NOMO-1 (cell line): ENCODE results near the gene CCDC80.
"Not testable (repeated sequence)": the region's sequence is repeated elsewhere in the genome, so short reads cannot be mapped to it uniquely, and the experiment has no call there.

Source experiments
- DNase-seq, 2 experiments: peaks; one replicate each; lab custom pipeline; 2025; ENCODE audit not compliant: unreplicated experiment in 2 of 2; lab: John Stamatoyannopoulos, UW

The CCDC80 gene

DNA sequence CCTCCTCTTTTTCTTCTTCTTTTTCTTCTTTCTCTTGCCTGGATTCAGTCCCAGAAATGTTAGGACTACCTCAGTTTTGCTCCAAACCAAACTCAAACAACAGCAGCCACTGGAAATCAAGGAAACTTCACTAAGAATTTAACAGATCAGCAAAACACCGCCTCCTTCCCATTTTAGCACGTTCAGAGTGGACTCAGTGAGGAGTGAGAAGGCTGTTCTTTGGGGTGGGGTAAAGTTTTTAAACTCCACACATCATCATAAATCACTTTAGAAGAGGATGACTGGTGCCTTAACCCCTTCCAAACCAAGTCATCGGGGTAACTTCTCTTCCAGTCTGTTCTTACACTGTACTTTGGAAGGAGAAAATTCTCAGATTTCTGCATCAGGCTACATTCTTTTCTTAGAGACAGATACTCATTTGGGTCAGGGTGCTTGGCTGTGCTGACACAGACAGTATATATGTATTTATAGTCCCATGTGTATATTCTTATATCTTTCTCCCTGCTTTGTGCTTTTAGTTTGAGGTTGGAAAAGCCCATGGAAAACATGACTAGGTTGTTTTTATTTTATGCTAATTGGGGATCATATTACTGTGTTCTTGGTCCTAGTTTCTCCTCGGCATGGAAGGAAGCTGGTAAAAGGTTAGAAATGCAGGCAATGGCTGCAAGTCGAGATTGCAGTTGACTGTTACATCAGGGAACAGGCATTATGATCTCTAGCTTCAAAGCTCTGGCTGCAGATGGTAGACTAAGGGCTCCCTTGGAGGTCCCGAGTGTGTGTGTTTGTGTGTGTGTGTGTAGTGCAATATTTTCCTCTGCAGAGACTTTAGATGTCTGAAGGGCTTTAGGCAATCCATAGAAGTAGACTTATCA lies at the start of gene CCDC80:
Gene CCDC80, minus strand, starts transcription at position 214 of the 872 bp plus-strand sequence. CDS start 1,238 bp downstream, outside the sequence.
- DNase-seq = peak in 1 of 2 experiments; percentile 4

DNA sequence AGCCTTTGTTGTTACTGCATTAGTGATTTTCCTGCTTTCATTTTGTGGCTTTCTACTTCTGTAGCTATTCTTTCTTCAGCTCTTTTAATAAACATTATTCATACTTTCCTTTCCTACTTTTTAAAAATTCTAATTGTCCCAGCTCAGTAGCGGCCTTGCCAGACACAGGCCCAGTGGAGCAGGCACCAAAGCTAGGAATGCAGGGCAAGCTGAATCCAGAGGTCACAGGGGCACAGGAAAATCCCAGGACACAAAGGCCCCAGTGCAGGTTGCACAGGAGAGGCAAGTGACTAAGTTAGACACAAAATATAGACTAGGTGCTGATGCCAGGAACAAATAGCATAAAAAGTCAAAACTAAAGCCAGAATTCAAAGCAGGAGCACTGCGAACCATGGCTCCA lies 49.0 kb upstream of the CCDC80 start:
- DNase-seq = no peak

DNA sequence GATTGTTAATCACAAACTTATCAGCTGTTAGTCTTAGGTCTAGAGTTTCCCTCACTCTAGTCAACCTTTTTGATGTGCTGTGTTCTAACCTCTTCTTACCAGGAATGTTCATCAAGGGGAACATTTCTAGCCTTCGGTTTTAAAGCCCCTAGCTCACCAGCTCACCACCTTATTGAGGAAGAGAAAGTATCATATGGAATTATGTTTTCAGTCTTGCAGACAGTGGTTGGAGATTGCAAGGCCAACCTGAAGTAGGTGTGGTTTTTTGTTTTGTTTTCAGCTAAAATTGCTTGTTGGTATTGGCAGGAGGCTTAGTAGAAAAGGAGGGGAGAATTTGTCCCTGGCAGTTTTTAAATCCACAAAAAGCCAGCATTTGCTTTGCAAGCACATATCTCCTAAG lies 48.4 kb upstream of the CCDC80 start:
- peak in 1 of 2 experiments; percentile 31 for DNase-seq

DNA sequence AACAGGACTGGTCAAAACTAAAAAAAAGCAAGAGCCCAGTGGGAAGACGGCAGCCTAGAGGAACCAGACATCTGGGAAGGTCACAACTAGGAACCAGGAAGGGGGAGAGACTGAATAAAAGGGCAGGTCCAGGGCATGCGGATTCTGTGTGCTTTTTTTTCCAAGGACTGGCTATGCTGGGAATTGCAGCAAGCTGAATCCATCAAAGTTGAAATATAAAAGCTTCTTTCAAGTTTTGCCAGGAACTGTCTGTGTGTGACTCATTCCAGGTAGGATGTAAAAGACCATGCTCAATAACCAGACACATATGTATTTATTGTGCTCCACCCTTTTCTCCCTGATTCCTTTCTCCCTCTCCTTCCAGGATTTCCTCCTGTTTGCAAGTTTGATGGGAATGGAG lies 47.9 kb upstream of the CCDC80 start:
- DNase-seq = no peak

DNA sequence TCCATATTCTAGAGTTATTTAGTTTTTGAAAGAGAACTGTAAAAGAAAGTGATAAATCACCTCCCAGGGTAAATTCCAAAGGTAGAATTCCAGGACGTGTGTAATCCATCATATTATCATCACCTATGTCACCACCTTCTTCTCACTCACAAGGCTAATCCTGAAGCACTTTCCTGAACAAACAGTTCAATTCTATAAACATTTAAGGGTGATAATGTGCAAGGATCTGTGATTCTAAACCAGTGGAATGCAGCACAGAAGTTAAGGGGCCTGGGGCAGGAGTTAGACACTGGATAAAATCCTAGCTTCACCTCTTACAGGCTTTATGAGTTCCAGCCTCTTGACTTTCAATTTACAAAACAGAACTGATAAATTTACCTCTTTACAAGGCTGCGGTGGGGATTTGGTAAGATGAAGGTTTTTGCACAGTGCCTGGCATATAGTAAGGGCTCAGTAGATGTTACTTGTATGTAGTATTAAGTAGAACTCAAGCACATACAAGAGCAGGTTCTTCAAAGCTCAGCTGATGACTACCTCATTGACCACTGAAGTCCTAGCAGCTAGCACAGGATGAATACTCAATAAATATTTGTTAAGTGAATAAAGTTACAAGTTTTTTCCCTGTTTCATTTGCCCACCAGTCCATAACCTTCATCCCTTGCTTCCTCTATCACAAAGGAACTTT lies 47.3 kb upstream of the CCDC80 start:
- DNase-seq = no peak

GRCh38 chr3:112687616-112688015 lies 46.7 kb upstream of the CCDC80 start:
- no peak for DNase-seq

- no peak for DNase-seq
These were observed 46.3 kb upstream of the CCDC80 start for GRCh38 chr3:112687211-112687610.

DNA sequence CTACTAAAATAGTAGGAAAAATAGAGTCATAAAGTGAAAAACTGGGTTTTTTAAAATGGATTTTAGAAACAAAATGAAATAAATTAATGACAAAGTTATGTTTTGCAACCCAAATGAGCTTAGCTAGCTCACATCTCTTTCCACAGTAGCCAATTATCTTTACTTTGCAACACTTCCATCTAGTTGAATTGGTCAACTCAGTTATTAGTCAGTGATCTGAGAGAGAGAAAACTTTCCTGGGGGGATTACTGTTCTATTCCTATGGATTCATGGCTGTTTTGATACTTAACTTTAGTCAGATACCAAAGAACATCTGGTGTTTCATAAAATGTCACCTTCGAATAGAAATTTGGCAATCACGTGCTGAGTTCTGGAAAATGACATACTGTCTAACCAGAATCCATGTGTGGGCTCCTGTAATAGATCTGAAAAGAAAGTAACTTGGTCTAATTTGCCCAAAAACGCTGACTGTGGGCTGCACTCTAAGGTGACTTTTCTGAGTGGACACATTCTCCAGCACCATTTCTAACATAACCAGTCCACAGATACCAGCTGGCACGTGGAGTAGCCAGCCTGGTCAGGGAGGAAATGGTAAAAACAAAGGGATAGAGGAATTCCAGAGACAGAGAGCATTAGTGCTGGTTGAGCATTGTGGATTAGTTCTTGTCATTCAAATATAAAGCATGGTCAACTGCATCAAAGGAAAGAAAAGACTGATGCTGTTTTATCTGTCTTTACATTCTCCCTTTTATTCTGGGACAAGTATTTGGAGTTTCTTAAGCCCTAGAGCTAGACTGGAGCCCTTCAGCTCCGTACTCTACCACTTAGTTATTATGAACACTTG lies 45.2 kb upstream of the CCDC80 start:
- DNase-seq = no peak

DNA sequence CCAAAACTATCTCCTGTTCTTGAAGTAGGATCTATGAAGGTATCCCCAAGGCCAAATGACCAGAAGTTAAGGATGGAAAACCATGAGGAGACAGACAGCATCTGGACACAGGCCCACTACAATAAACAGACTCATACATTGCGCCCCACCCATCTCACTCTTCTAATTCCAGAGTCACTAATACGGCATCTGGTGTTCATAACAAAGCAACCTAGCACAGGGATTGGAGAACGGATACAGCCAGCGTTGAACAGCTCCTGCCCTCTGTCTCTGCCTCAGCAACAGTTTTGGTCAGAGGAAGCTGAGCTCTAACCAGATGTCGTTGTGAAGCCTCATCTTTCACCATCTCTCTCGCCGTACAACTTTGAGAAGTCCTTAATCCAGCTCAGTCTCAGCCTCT lies 44.5 kb upstream of the CCDC80 start:
- DNase-seq = no peak

DNA sequence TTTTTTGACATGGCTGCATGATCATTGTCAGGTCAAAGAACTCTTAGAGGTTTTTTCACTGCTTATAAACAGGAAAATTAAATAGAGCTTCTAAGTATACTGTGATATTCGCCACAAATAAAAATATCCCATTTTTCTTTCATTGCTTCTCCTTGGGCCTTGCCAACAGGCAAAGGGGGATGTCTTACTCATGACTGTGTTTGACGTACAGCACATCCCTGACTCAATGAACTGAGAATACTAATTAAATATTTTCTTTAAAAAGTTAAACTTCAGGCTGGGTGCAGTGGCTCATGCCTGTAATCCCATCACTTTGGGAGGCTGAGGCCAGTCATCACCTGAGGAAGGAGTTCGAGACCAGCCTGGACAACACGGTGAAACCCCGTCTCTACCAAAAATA lies 41.4 kb upstream of the CCDC80 start:
- DNase-seq = no peak

- no peak for DNase-seq
These were observed 40.9 kb upstream of the CCDC80 start for GRCh38 chr3:112681822-112682325.

DNA sequence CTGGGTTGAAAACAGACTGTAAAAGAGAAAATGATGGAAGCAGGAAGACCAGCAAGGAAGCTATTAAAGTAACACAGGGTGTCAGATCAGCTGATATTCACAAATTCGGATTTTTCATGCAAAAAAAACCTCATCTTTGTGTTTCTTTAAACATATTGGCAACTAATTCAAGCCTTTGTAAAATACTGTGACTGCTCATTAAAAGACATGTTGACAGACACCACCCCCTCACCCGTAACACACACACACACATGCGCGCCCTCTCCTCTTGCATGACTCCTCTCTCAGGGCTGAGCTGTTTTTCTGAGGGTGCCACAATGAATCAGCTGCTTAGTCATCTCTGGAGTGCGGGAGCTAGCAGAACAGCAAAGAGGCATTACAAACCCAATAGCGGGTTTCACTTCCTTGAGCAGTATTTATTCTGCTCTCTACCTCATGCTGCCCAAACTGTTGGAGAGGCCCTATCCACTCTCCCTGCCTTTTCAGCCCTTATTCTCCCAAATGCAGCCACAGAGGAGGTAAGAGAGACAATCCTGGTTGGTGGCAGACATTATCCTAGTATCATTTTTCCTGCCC lies 35.8 kb upstream of the CCDC80 start:
- DNase-seq = peak; percentile 84 to 94

DNA sequence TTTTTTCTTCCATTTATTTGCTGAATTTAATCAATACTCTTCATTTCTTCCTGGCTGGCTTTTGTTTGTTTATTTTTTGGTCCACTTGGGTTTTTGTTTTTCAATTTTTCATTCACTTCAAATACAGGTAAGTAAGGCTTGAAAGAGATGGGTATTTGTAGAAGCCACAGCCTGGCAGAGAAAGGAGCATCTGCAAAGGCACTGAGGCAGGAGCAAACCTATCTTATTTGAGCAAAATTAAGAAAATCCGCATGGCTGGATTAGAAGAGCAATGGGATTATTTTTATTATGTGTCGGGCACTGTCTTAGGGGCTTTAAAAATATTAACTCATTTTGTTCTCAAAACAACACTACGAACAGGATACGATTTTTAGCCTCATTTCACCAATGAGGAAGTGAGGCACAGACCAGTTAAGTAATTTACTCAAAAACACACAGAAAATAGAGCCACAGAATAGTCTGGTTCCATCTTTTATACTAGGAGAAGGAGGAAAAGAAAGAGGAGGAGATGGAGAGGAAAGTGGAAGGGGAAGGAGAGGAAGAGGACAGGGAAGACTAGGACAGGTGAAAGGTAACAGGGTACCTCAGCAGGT lies 35.1 kb upstream of the CCDC80 start:
- no peak for DNase-seq

- DNase-seq = no peak
These were observed 34.4 kb upstream of the CCDC80 start for GRCh38 chr3:112675349-112675748.

DNA sequence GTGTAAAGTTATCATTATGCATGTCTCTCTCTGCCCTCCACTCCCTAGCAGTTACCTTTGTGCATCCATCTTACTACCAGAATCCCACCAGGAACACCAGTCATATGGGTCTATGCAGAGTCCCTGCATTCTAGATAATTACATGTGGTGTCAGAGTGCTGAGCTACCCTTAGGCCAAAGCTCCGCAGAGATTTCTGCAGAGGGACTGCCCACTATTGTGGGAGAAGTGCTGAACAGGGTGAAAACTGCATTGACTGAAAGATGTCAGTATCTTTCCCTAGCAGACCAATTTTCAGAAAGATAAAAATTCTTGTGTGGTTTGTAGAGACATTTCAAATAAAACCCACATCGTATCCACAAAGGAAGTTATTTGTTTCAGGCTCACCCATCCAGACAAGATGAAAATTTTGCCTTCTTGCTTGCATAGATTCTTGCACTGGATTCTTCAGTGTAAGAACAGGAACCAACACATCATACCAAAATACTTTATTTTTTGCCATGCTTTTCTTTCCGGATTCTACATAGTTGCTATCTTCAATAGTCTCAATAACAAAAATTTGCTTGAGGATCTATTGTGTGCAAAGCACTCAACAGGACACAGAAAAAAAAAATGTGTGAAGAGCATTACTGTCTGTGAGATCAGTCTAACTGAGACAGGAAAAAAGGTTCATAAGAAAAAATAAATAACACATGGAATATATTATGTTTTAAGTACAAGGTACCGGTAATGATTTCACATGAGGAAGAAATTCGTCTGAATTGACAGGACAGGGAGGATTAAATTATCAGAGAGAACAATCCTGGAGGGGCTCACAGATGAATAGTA lies 32.0 kb upstream of the CCDC80 start:
- DNase-seq = no peak

DNA sequence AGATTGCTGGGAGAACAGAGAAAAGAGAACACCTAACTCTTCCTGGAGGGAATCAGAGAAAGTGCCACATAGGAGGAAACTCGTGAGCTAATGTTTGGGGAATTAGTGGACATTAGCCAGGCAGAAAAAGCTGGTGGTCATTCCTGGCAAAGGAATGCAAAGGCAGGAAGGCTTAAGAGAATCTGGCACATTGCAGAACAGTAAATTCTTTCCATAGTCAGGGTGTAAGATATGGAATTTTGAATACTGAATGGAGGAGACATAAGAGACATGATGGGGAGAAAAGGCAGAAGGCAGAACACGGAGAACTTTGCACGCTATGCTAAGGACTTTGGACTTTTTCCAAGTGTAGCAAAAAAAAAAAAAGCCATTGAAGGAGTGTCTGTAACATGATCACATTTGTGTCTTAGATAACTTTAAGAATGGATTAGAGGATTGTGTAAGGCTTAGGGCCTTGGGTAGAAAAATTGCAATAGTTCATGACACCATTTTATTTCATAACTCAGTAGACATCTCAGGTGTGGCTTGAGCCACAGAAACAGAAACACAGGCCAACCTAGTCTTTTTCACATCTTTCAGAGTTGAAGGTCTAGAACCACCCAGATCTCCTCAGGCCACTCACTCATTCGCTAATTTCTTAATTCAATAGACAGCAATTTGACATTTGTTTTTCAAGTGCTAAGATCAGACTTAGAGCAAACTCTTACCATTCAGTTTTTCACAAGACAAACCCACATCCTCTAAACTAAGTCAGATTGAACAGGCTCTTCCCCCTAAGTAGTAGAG lies 31.2 kb upstream of the CCDC80 start:
- DNase-seq = no peak

DNA sequence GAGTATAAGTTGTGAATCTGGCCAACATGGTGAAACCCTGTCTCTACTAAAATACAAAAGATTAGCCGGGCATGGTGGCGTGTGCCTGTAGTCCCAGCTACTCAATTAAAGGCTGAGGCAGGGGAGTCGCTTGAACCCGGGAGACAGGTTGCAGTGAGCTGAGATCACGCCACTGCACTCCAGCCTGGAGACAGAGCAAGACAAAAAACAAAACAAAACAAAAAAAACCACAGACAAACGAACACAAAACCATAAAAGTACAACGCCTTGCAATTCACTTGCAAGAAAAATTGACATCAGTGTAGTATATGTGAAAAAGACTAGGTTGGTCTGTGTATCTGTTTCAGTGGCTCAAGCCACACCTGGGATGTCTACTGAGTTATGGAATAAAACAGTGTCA lies 29.9 kb upstream of the CCDC80 start:
- DNase-seq = no peak

DNA sequence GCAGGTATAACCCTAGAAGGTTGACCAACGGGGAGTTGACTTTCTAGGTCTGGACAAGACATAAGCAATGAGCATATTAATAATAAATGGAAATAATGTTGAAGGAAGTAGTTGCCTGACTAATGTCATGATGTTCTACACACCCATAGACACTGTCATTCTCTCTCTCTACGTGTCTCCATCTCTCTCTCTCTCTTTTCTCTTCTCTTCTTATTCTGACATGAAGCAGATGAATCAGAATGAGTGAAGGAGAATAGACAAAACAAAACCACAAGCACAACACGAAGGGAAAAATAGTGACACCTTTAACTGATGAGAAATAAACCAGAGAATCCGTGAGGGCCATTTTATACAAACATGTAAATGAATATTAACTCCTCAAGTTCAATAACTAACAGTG lies 26.7 kb upstream of the CCDC80 start:
- no peak for DNase-seq

- DNase-seq = not testable (repeated sequence)
These were observed 24.1 kb upstream of the CCDC80 start for GRCh38 chr3:112665009-112665408.
